SIG-M5 (cell line): Measurements from ENCODE around the gene TRPV3.

Source experiments
- DNase-seq: peaks from one replicate; lab custom pipeline; 2025; lab: John Stamatoyannopoulos, UW

TRPV3 gene

GRCh38 chr17:3546521-3546920 is 11.1 kb downstream of the TRPV3 start:
- DNase-seq, result no peak

- no peak for DNase-seq
Observed at GRCh38 chr17:3545151-3545550, 12.5 kb downstream of the TRPV3 start.

GRCh38 chr17:3544365-3544764 is 13.2 kb downstream of the TRPV3 start:
- no peak for DNase-seq

DNA sequence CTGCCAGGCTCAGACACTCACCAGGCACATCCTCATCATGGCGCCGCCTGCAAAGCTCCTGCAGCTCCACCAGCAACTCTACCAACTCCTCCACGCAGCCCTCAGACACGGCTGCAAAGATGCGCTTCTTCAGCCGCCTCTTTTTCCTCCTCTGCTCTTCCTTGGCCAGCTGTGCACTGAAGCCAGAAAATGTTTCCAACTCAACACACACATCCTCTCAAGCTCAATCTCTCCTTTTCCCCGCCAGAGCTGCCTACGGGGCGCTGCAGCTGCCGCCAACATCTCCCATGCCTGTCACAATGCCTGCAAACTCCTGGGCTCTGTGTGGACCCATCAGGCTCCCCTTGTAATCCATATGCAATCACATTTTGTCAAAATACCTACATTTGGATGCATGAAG is 14.2 kb downstream of the TRPV3 start:
- no peak for DNase-seq

- DNase-seq, result no peak
Observed at GRCh38 chr17:3542410-3543088, 15.1 kb downstream of the TRPV3 start.

GRCh38 chr17:3539881-3540540 is 17.6 kb downstream of the TRPV3 start:
- DNase-seq, result no peak

- no peak for DNase-seq
Observed at GRCh38 chr17:3536716-3537115, 20.9 kb downstream of the TRPV3 start.

GRCh38 chr17:3535253-3535995 is 22.2 kb downstream of the TRPV3 start:
- no peak for DNase-seq

GRCh38 chr17:3534881-3535252 is 22.7 kb downstream of the TRPV3 start:
- DNase-seq, result no peak

DNA sequence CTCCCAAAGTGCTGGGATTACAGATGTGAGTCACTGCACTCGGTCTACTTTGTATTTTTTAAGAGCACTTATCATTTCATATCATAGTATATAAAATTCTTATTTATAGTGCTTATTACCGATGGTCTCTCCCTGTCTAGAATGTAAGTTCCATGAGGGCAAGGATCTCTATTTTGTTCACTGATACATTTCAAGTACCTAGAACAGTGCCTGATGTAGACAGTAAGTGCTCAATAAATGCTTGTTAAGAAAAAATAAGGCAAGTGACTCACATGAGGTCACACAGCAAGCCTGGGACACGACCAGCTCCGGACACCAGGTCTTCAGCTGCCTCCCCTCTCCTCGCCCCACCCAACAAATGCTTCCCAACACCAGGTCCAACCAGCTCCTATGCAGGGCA is 23.9 kb downstream of the TRPV3 start:
- no peak for DNase-seq

DNA sequence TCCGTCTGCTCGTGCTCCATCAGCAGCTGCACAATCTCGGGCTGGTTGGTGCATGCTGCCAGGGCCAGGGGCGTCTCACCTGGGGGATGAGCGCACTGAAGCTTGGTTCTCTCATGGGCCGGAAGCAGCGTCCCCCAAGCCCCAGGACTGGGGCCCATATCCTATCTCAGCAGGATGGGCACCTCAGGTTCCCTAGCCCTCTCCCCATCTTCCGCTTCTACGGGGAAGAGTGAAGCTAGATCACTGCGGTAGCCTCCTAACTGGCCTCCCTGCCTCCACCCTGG is 24.8 kb downstream of the TRPV3 start:
- no peak for DNase-seq

DNA sequence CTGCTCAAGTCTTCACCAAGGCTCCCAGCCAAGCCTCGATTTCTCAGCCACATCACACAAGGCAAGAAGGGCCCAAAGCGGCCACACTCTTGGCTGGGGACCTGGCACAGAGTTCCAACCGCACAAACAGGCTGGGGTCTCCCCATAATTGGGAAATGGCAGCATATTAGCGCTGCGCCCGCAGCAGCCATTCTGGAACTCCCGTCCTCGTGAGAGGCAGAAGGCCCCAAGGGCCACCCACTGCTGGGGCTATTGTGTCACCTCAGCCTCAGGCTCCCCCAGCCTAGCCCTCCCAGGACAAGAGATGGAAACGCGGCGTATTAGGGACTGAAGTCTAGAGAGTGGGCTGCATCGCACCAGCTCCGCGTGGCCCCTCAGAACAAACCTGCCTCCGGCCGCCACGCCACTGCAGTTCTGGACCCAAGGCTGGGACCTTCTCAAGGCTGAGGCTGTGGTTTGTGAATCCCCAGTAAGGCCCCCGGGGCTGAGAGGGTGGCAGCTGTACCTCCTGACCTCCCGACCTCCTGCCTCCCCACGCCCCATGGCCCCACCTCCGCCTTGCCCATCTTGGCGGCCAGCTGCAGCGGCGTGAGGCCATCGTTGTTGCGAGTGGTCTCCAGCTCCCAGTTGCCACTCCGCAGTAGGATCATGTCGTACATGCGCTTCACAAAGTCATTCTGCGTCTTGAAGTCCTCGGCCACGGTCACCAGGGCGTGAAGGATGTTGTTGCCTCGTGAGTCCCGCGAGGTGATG is 25.3 kb downstream of the TRPV3 start:
- no peak for DNase-seq

DNA sequence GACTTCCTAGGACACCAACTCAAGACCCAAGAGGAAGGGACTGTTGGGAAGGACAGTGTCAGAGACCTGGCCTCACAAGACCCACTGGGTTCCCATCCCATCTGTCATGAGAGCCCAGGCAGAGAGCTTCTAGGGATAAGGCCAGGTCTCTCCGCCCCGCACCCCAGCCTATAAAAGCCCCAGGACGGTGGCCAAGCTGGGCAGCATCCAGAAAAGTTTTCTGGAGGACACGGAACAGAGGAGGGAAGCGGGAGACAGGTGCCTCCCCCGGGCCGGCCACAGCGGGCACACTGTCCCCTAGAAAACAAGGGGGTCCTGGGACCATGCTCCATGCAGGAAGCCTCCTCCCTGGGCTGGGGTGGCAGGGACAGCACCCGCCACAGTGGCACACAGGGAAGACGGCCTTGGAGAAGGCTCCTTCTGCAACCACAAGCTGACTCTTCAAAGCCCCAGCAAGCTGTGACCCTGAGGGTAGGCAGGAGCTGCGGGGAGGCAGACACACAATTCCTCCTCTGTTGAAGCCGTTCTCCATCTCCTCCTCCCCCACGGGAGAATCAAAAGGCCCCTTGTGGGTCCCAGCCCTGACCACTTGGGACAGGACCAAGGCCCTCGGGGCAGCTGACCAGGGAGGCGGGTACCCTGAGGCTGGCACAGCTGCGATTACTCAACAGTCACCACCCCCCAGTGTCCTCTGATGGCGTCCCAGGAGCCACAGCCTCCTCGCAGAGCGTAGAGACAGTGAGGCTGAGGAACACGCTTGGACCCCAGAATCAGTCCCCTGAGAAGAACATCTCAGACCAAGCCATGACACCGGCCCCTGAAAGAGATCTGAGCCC is 26.1 kb downstream of the TRPV3 start:
- no peak for DNase-seq

- DNase-seq, result no peak
Observed at GRCh38 chr17:3529817-3530741, 27.5 kb downstream of the TRPV3 start.

- no peak for DNase-seq
Observed at GRCh38 chr17:3528880-3529511, 28.6 kb downstream of the TRPV3 start.

GRCh38 chr17:3528403-3528851 is 29.2 kb downstream of the TRPV3 start:
- DNase-seq, result no peak

DNA sequence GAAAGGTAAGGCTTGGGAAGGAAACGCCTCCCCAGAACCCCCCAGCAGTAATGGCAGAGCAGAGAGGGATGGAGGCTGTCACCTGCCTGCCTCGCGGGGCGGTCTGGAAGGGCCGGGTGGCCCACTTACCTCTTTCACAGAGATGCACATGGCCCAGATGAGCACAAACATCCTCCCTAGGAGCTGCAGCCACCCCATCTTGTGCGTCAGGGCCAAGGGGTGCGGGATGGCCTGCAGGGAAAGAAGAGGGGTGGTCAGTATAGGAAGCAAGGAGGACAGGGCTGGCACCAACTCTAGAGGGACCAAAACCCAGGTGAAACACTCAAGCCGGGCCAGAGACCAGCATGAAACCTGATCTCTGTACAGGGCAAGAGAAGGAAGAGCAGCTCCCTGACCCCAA is 29.7 kb downstream of the TRPV3 start:
- DNase-seq, result no peak

GRCh38 chr17:3527468-3527867 is 30.1 kb downstream of the TRPV3 start:
- DNase-seq, result no peak

DNA sequence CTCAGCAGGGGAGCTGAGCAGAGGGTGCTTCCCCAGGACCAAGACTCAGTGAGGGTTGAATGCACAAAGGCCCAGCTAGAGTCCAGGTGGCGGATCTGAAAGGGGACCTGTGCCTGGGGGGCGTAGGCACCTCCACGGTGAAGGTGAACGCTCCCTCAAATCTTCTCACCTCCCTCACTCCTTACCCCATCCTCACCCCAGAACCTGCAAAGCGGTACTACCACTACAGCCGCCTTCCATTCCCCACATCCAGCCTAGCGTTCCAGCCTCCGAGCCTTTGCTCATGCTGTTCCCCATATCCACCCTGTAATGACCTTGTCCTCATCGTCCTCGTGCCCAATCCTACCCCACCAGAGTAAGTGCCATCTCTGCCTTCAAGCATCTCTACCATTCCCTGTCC is 30.6 kb downstream of the TRPV3 start:
- DNase-seq, result no peak

GRCh38 chr17:3526491-3526890 is 31.1 kb downstream of the TRPV3 start:
- DNase-seq, result no peak
